Measurements from ENCODE around the gene BANP.
"Not testable (repeated sequence)": the region's sequence is repeated elsewhere in the genome, so short reads cannot be mapped to it uniquely, and the experiment has no call there.

The BANP gene

DNA sequence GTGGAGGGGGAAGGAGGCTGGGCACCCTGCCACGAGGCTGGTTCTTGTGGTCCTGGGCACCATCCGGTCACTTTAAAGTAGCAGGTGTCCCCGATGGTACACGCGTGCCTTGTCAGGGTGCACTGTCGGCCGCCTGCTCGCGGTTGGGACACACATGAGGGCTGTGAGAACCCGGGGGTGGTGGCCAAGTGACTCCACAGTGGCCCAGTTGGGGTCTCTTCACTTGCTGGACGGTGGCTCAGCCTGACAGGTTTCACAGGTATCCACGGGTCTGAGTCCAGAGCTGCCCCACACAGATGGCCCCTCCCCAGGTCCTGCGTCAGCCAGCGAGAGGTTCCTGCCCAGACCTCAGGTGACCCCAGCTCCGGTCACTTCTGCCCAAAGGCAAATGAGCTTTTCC is 137.8 kb downstream of the BANP start:
- not testable (repeated sequence) for H3K27me3 ChIP-seq (ENCODE audit: insufficient read depth, low read length, poor library complexity); H4K5ac ChIP-seq (ENCODE audit: low read length); H2AK5ac ChIP-seq (ENCODE audit: low read length); H3K36me3 ChIP-seq (ENCODE audit: control insufficient read depth, insufficient read depth, low read length); H3K23ac ChIP-seq (ENCODE audit: low read length); H3K4me3 ChIP-seq (ENCODE audit: low read length); H3K79me1 ChIP-seq (ENCODE audit: low read length); H3K79me2 ChIP-seq (ENCODE audit: control insufficient read depth, insufficient read depth, low read length); H3K4me2 ChIP-seq (ENCODE audit: low read length); H3K18ac ChIP-seq (ENCODE audit: low read length); H3K4me1 ChIP-seq (ENCODE audit: control insufficient read depth, low read depth, low read length); H3K27ac ChIP-seq (ENCODE audit: low read depth, low read length); H2BK5ac ChIP-seq (ENCODE audit: low read length); DNase-seq; H3K4ac ChIP-seq (ENCODE audit: low read depth, low read length); H3K9ac ChIP-seq (ENCODE audit: low read length); H2BK15ac ChIP-seq (replicated peaks; ENCODE audit: low read depth); H3K56ac ChIP-seq (ENCODE audit: low read length); H4K8ac ChIP-seq (ENCODE audit: low read depth, low read length); H2BK120ac ChIP-seq (ENCODE audit: low read depth, low read length)
- WGBS (ENCODE audit: extremely low coverage, insufficient coverage, low lambda C conversion rate), result no CpG with 5 or more reads among the region's 15 CpGs

DNA sequence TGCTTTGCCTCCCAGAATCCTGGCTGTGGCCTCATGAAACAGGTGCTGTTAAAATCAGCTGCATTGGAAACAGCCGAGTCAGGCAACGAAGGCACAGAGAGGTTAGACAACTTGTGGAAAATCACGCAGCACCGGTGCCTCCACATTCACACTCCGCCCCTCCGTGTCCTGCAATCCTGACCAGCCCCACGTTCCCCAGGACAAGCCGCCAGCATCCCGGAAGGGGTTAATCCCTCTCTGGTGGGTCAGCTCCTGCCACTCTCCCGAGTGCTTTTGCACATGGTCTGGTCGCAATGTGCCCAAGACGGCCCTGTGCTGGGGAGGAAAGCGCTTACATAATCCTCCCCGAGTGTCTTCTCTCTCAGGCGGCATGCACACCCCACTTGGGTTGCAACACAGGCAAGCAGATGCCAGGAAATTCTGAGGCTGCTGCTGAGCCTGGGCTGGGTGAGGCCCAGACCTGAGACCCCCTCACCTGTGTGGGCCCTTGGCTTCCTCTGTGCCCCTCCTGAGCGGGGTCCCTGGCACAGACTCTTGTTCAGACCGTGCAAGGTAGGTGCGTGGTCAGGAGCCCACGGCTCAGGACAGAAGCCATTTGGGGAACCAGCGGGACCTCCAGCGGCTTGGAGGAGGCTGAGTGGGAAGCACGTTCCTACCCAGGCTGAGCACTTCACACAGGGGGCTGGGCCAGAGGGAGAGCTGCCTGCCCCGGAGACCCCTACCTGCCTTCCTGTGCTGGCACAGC is 138.6 kb downstream of the BANP start:
- H3K27ac ChIP-seq (ENCODE audit: low read depth, low read length); H3K4ac ChIP-seq (ENCODE audit: low read depth, low read length); DNase-seq; H3K36me3 ChIP-seq (ENCODE audit: control insufficient read depth, insufficient read depth, low read length); H2BK5ac ChIP-seq (ENCODE audit: low read length); H3K4me3 ChIP-seq (ENCODE audit: low read length); H3K56ac ChIP-seq (ENCODE audit: low read length); H2BK15ac ChIP-seq (replicated peaks; ENCODE audit: low read depth); H3K9ac ChIP-seq (ENCODE audit: low read length); H2AK5ac ChIP-seq (ENCODE audit: low read length); H4K5ac ChIP-seq (ENCODE audit: low read length); H4K8ac ChIP-seq (ENCODE audit: low read depth, low read length); H3K4me1 ChIP-seq (ENCODE audit: control insufficient read depth, low read depth, low read length); H3K79me2 ChIP-seq (ENCODE audit: control insufficient read depth, insufficient read depth, low read length); H3K23ac ChIP-seq (ENCODE audit: low read length); H3K18ac ChIP-seq (ENCODE audit: low read length); H2BK120ac ChIP-seq (ENCODE audit: low read depth, low read length); H3K4me2 ChIP-seq (ENCODE audit: low read length); H3K79me1 ChIP-seq (ENCODE audit: low read length); H3K27me3 ChIP-seq (ENCODE audit: insufficient read depth, low read length, poor library complexity): not testable (repeated sequence)
- WGBS (ENCODE audit: extremely low coverage, insufficient coverage, low lambda C conversion rate), result no CpG with 5 or more reads among the region's 23 CpGs

GRCh38 chr16:88090377-88091175 is 139.3 kb downstream of the BANP start:
- not testable (repeated sequence) for H3K27me3 ChIP-seq (ENCODE audit: insufficient read depth, low read length, poor library complexity)

DNA sequence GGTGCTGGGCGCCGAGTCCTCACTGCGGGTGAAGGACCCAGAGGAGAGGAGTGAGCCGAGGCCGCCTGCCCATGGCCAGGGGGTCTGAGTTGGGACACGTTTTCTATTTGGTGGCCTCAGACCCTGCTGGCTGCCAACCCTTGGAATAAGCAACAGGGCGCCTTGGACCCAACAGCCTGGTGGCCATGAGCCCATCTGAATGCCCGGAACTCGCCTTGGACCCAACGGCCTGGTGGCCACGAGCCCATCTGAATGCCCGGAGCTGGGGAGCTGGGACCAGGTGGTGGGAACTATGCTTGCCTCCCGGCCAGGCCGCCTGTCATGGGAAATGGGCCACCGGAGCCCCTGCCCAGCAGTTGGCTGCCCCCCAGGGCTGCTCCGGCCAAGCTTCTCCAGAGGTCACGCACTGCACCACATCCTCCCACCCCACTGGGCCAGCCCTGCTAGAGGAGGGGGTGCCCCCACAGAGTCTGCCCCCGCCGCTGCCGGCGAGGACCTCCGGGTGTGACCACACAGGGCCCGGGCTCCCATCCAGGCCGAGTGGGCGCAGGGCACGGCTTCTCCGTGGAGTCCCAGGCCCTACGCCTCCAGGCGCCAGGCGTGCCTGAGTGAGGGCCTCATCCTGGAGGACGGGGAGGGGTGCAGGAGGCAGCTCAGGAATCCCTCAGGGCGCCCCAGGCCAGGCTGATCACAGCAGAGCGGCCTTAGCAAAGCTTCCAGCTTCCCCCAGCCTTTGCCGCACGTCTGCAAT is 140.2 kb downstream of the BANP start:
- H3K4me2 ChIP-seq (ENCODE audit: low read length); H2AK5ac ChIP-seq (ENCODE audit: low read length); H2BK5ac ChIP-seq (ENCODE audit: low read length); H3K27me3 ChIP-seq (ENCODE audit: insufficient read depth, low read length, poor library complexity); H3K4me1 ChIP-seq (ENCODE audit: control insufficient read depth, low read depth, low read length); H4K5ac ChIP-seq (ENCODE audit: low read length); H3K79me1 ChIP-seq (ENCODE audit: low read length); H3K36me3 ChIP-seq (ENCODE audit: control insufficient read depth, insufficient read depth, low read length); H4K8ac ChIP-seq (ENCODE audit: low read depth, low read length); H3K23ac ChIP-seq (ENCODE audit: low read length); H3K79me2 ChIP-seq (ENCODE audit: control insufficient read depth, insufficient read depth, low read length); H3K9ac ChIP-seq (ENCODE audit: low read length); H3K4ac ChIP-seq (ENCODE audit: low read depth, low read length); H3K56ac ChIP-seq (ENCODE audit: low read length); H3K27ac ChIP-seq (ENCODE audit: low read depth, low read length); H2BK120ac ChIP-seq (ENCODE audit: low read depth, low read length); H3K4me3 ChIP-seq (ENCODE audit: low read length); H2BK15ac ChIP-seq (replicated peaks; ENCODE audit: low read depth); H3K18ac ChIP-seq (ENCODE audit: low read length): not testable (repeated sequence)
- peak; percentile 12 for DNase-seq
- no CpG with 5 or more reads among the region's 35 CpGs for WGBS (ENCODE audit: extremely low coverage, insufficient coverage, low lambda C conversion rate)

More at GRCh38 chr16:88090377-88091175, 139.3 kb downstream of the BANP start:
- H3K4ac ChIP-seq (ENCODE audit: low read depth, low read length); H2BK120ac ChIP-seq (ENCODE audit: low read depth, low read length); H3K79me1 ChIP-seq (ENCODE audit: low read length); H3K4me1 ChIP-seq (ENCODE audit: control insufficient read depth, low read depth, low read length); DNase-seq; H3K23ac ChIP-seq (ENCODE audit: low read length); H4K8ac ChIP-seq (ENCODE audit: low read depth, low read length); H2AK5ac ChIP-seq (ENCODE audit: low read length); H2BK15ac ChIP-seq (replicated peaks; ENCODE audit: low read depth); H3K36me3 ChIP-seq (ENCODE audit: control insufficient read depth, insufficient read depth, low read length); H3K18ac ChIP-seq (ENCODE audit: low read length); H2BK5ac ChIP-seq (ENCODE audit: low read length); H3K9ac ChIP-seq (ENCODE audit: low read length); H3K27ac ChIP-seq (ENCODE audit: low read depth, low read length); H3K56ac ChIP-seq (ENCODE audit: low read length); H3K4me2 ChIP-seq (ENCODE audit: low read length); H3K79me2 ChIP-seq (ENCODE audit: control insufficient read depth, insufficient read depth, low read length); H3K4me3 ChIP-seq (ENCODE audit: low read length); H4K5ac ChIP-seq (ENCODE audit: low read length): not testable (repeated sequence)
- no CpG with 5 or more reads among the region's 38 CpGs for WGBS (ENCODE audit: extremely low coverage, insufficient coverage, low lambda C conversion rate)

GRCh38 chr16:88091972-88092302 is 140.7 kb downstream of the BANP start:
- not testable (repeated sequence) for H2BK120ac ChIP-seq (ENCODE audit: low read depth, low read length); H3K18ac ChIP-seq (ENCODE audit: low read length); H3K27ac ChIP-seq (ENCODE audit: low read depth, low read length); H3K36me3 ChIP-seq (ENCODE audit: control insufficient read depth, insufficient read depth, low read length); H4K5ac ChIP-seq (ENCODE audit: low read length); H3K9ac ChIP-seq (ENCODE audit: low read length); H3K79me1 ChIP-seq (ENCODE audit: low read length); H3K56ac ChIP-seq (ENCODE audit: low read length); H3K4me3 ChIP-seq (ENCODE audit: low read length); H3K4me2 ChIP-seq (ENCODE audit: low read length); H2AK5ac ChIP-seq (ENCODE audit: low read length); H4K8ac ChIP-seq (ENCODE audit: low read depth, low read length); H3K23ac ChIP-seq (ENCODE audit: low read length); H3K4me1 ChIP-seq (ENCODE audit: control insufficient read depth, low read depth, low read length); DNase-seq; H3K27me3 ChIP-seq (ENCODE audit: insufficient read depth, low read length, poor library complexity); H3K4ac ChIP-seq (ENCODE audit: low read depth, low read length); H2BK5ac ChIP-seq (ENCODE audit: low read length); H3K79me2 ChIP-seq (ENCODE audit: control insufficient read depth, insufficient read depth, low read length); H2BK15ac ChIP-seq (replicated peaks; ENCODE audit: low read depth)
- WGBS (ENCODE audit: extremely low coverage, insufficient coverage, low lambda C conversion rate), result no CpG with 5 or more reads among the region's 9 CpGs

Measured in mesendoderm (in vitro differentiated cells).